GM18951 (cell line): ENCODE results near the gene LMF1.
"Not testable (repeated sequence)": the region's sequence is repeated elsewhere in the genome, so short reads cannot be mapped to it uniquely, and the experiment has no call there.

Experiments used
- POLR2A ChIP-seq: IDR thresholded peaks from 4 replicates; pipeline ENCODE4 v1.6.1; 2011; ENCODE audit warnings: mild to moderate bottlenecking; ENCODE audit not compliant: insufficient read length, insufficient read depth; ENCODE audit errors: extremely low read depth
- in situ Hi-C: fragments of 300-500 bp; cut with MboI; formaldehyde crosslinking; loops from one replicate; pipeline ENCODE4 v1.12.0; 2022; ENCODE audit warnings: low sequenced_read_pairs, mixed read lengths, inconsistent platforms; ENCODE audit not compliant: unreplicated experiment

Gene LMF1

DNA sequence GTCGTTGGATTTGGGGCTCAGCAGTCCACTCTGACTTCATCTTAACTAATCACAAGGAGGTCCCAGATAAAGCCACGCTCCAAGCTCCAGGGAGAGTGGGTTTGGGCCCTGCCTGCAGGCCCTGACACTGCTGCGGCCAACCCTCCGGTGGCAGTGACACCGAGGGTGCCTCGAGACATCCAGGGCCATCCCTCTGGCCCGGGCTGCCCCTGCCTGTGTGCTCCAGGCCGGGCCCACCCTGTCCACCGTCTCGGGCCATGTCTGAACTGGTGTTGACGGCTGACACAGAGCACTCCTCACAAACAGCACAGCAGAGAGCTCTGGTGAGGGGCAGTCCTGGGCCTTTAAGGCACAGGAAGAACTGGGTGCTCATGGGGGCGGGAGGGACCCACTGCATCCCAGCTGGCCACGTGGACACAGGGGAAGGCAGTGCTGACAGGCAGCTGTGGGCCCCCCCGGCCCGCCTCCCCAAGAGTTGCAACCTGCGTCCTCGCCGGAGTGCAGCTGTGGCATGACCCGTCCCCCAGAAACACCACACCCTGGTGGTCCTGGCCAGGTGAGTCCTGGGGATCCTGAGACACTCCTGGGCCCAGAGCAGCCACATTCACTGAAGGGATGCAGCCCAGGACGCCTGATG lies 80.0 kb downstream of the LMF1 start:
- in situ Hi-C loops = no loop called here
- no peak for TF ChIP-seq POLR2A

DNA sequence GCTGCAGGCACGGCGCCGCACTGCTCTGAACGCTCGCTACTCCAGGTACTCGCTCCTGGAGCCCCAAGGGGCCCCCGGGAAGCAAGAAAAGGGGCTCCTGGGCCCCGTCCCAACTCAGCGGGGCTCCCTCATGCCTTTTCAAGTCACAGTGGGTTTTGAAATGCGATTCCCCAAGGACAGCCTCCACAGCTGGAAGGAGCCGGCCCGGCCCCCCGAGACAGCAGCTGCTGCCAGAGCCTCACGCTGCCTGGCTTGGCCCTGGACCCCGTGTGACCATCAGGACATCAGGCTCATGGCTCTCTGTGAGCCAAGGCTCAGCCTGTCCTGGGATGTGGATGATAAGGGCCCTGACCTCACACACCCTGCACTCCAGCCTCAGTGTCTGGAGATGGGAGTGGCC lies 80.6 kb downstream of the LMF1 start:
- TF ChIP-seq POLR2A = no peak
- in situ Hi-C loops = no loop called here

DNA sequence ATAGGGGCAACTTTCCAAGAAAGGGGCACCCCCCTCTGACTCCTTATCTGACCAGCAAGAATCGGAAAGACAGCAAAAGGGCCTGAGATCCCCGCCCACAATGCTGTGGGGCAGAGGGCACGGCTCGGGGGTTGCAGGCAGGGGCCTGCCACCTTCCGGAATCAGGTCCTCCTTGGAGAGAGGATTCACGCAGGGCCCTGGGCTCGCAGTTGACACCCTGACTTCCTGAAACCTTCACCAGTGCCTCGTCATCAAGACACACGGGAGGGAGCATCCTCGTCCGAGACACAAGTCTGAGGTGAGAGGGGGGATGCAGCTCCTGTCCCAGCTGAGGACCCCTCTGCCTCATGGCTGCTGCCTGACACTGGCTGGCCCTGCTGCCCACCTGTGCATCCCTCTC lies 81.2 kb downstream of the LMF1 start:
- no peak for TF ChIP-seq POLR2A
- in situ Hi-C loops = no loop called here

DNA sequence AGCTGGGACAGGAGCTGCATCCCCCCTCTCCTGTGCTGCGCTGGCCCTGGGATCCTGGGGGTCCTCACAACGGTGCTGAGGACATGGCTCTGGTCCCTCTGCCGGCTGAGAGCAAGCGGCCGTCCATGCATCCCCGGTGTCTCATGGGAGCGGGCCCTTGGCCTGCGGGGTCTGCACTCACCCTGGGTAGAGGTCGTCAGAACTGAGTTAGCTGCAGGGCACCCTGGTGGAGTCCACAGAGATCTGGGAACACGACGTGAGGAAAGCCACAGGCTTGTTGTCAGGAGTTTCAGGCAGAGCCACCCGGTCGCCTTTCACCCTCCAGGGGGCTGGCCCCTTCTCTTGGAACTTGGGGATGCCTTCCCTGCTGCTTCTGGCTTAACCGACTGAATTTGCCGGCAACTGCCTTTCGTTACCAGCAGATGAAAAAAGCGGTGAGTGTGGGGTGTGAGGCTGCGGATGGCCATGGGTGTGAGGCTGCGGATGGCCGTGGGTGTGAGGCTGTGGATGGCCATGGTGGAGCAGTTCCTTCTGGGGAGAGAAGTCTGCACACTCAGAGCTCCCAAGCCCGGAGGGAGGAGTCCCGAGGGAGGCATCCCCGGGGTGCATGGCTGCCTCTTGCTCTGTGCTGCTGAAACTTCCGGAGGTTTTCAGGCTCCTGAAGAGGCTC lies 81.7 kb downstream of the LMF1 start:
- in situ Hi-C loops = no loop called here
- TF ChIP-seq POLR2A = no peak

DNA sequence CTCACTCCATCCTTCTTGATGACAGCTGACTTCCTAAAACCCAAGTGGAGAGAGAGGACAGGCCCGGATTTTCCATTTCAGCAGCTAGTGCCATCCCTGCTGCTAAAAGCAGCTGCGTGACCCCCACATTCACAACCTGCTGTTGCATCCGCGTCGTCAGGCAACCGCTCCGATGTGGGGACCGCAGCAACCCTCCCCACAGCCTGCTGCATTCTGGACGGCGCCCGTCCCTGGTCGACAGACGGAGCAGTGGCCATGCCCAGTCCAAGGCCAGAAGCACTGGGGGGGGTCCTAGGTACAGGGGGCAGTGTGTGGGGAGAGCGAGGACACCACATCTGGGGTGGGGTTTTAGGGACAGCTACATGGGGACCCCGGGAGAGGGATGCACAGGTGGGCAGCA lies 82.3 kb downstream of the LMF1 start:
- in situ Hi-C loops = not testable (repeated sequence)

DNA sequence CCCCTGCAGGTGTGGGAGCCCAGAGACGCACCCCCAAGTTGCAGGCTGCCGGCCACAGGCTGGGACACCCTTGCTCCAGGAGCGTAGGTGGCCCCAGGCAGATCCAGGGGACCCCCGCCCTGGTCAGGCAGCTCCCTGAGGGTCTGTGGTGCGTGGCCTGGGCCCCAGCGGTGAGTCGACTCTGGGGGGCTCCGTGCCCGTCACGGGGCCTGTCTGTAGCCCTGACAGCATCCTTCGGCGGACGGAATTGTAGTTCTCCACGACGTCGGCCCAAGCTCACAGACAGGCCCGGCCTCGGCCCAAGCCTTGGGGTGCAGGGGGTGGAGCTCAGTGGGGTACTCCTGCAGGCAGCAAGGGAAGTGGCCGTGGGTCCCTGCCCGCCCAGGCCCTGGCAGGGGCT lies 82.9 kb downstream of the LMF1 start:
- in situ Hi-C loops = no loop called here
- TF ChIP-seq POLR2A = no peak

DNA sequence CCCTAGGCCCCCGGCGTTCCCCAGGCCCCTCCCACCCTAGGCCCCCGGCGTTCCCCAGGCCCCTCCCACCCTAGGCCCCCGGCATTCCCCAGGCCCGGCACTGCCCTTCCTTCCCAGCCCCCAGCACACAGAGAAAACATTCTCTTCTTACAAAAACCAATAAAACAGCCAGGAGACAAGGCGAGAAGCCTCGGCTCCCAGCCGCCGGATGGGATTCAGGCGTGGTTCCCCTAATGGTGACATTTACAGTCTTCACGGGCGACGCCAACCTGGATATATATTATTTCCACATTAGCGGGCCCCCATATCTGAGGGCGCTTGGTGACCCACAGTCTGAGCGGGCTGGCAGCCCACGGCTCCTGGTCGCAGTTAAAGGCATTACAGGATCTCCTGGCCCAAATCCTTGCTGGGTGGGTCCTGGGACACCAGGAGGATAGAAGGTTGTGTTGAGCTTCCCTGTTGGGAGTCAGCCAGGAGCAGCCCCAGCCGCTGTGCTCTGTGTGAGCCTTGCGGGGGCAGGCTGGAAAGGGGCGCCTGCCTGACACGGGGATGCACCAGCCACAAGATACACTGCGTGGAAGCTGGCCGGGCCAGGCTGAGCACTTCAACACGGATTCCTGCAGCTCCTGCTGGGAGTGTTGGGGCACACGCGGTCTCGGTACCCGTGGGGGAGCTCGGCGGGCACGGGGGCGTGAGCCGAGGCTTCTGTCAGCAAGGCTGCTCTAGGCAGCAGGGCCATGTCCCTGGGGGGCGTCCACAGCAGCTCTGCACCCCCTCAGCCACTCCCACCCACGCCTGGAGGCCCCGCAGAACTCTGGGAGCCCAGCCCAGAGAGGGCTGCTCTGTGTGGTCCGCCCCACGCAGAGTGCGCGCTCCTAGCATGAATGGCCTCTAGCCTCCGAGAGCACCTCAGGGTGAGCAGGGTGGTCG lies 83.7 kb downstream of the LMF1 start:
- TF ChIP-seq POLR2A = no peak
- in situ Hi-C loops = no loop called here

DNA sequence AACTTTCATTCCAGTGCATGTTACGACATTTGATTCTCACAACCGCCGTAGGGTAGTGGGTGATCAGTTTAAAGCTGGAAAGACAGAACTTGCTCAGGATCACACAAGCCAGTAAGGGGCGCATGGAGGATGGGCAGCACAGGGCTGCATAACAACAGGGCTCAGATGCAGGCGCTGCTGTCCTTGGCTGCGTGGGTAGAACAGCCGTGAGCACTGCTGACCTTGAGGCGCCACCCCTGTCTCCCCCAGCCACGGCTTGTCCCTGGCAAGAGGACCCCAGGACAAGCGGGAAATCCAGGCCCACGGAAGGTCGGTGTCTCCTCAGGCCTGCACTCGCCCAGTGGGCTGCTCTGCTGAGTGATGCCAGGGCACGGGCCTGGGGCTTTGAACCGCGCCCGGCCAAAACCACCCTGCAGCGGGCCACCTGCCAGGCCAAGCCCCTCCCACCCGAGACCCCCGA lies 84.7 kb downstream of the LMF1 start:
- in situ Hi-C loops = no loop called here
- no peak for TF ChIP-seq POLR2A

DNA sequence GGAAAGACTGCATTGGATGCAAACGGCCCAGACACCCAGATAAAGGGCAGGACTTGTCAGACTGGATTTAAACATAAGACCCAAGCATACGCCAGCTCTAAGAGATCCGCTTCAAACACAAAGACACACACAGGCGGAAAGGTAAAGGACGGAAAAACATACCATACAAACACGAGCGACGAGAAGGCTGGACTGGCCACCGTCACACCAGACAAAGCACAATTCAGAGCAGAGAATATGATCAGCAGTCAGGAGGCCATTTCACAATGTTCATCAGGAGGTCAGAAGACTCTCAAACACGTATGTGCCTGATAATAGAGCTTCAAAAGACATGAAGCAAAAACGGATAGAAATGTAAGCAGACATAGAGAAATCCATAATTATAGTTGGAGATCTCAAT lies 85.4 kb downstream of the LMF1 start:
- in situ Hi-C loops = no loop called here
- no peak for TF ChIP-seq POLR2A

DNA sequence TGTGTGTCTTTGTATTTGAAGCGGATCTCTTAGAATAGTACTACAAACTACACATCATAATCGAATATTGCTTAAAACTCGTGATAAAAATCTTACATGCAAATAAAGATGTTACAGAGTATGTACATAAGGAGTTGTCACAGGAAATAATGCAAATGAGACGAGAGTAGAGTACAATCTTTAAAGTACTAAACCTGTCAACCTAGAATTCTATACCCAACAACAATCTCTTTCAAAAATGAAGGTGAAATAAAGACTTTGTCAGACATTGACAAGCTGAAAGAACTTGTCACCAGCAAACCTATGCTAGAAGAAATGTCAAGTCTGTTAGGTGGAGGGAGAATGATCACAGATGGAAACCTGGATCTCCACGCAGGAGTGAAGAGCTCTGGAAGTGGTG lies 86.6 kb downstream of the LMF1 start:
- no peak for TF ChIP-seq POLR2A
- in situ Hi-C loops = no loop called here

DNA sequence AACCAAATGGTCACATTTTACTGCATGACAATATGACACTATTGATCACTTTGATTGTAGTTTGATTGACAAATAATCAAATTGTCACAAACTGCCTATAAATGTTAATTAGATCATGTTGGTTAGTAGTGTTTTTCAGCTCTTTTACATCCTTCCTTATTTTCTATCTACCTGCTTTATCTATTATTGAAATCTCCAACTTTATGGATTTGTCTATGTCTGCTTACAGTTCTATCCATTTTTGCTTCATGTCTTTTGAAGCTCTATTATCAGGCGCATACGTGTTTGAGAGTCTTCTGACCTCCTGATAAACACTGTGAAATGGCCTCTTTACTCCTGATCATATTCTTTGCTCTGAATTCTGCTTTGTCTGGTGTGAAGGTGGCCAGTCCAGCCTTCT lies 87.0 kb downstream of the LMF1 start:
- in situ Hi-C loops = no loop called here
- no peak for TF ChIP-seq POLR2A

DNA sequence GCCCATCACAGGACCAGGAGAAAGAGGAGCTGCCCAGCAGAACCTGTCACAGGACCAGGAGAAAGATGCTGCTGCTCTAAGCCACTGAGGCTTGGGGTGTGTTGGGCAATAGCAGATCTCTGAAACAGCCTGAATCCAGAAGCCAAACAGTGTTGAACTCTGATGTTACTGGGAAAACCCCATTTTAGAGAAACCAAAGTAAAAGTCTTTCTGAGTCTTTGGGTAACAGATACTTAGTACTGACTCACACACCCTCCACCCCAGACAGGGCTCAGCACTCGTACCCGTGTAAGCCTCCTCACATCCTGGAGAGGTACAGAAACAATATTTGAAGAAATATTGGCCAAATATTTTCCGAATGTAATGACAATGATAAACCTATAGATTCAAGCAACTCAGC lies 87.4 kb downstream of the LMF1 start:
- in situ Hi-C loops = no loop called here
- TF ChIP-seq POLR2A = no peak

DNA sequence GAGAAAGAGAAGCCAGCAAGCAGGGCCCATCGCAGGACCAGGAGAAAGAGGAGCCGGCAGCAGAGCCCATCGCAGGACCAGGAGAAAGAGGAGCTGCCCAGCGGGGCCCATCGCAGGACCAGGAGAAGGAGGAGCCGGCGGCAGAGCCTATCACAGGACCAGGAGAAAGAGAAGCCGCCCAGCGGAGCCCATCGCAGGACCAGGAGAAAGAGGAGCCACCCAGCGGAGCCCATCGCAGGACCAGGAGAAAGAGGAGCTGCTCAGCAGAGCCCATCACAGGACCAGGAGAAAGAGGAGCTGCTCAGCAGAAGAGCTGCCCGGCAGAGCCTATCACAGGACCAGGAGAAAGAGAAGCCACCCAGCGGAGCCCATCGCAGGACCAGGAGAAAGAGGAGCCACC lies 88.1 kb downstream of the LMF1 start:
- in situ Hi-C loops = not testable (repeated sequence)

DNA sequence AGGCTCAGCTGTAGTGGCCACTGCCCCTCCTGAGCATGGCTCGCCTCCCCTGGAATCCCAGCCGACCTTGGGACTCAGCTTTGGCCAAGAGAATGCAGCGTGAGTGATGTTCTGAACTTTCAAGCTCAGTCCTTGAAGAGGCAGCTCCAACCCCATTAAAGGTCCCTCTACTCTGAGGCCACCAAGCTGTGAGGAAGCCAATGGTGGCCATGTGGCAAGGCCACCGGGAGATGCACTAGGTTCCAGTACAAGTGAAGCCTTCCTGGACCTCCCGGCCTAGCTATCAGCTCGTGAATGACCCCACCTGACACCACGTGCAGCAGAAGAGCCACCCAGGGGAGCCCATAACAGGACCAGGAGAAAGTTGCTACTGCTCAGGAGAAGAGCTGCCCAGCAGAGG lies 88.5 kb downstream of the LMF1 start:
- in situ Hi-C loops = no loop called here
- TF ChIP-seq POLR2A = no peak
